ENCODE measurements around the gene ARVCF.

ARVCF gene

GRCh38 chr22:19990188-19990587 lies 26.4 kb downstream of the ARVCF start:
- H3K4me3 ChIP-seq (ENCODE audit: severe bottlenecking), result no peak overlapping the region
- H3K27me3 ChIP-seq (ENCODE audit: insufficient read depth, poor library complexity, severe bottlenecking), result no peaks in the 10 kb centered on the region
- TF ChIP-seq CTCF (IDR thresholded peaks at IDR 0.05; ENCODE audit: poor library complexity, severe bottlenecking), result no peak
- ATAC-seq (ENCODE audit: low read depth) (no peak), DNase-seq (ENCODE audit: low spot score) (no peak)
- H3K27ac ChIP-seq (ENCODE audit: poor library complexity, severe bottlenecking), result no peak overlapping the region
- H3K9me3 ChIP-seq (ENCODE audit: severe bottlenecking), result no peaks in the 10 kb centered on the region
- no peaks in the 10 kb centered on the region for H3K36me3 ChIP-seq (ENCODE audit: low read depth)
- no peaks in the 10 kb centered on the region for H3K4me1 ChIP-seq (ENCODE audit: insufficient read depth, poor library complexity, severe bottlenecking)

GRCh38 chr22:19989725-19990067 lies 26.9 kb downstream of the ARVCF start:
- DNase-seq (ENCODE audit: low spot score), result no peak
- Histone ChIP-seq H3K27ac (ENCODE audit: poor library complexity, severe bottlenecking) (no peak overlapping the region), H3K9me3 (ENCODE audit: severe bottlenecking) (no peaks in the 10 kb centered on the region), H3K4me1 (ENCODE audit: insufficient read depth, poor library complexity, severe bottlenecking) (peaks cover 2% of the 10 kb centered on the region), H3K4me3 (ENCODE audit: severe bottlenecking) (no peak overlapping the region), H3K36me3 (ENCODE audit: low read depth) (no peaks in the 10 kb centered on the region), H3K27me3 (ENCODE audit: insufficient read depth, poor library complexity, severe bottlenecking) (no peaks in the 10 kb centered on the region)
- TF ChIP-seq CTCF (IDR thresholded peaks at IDR 0.05; ENCODE audit: poor library complexity, severe bottlenecking), result no peak
- ATAC-seq (ENCODE audit: low read depth), result no peak

GRCh38 chr22:19988965-19989724 lies 27.5 kb downstream of the ARVCF start:
- Histone ChIP-seq H3K27me3 (ENCODE audit: insufficient read depth, poor library complexity, severe bottlenecking) (no peaks in the 10 kb centered on the region), H3K4me1 (ENCODE audit: insufficient read depth, poor library complexity, severe bottlenecking) (peaks cover 7% of the 10 kb centered on the region), H3K27ac (ENCODE audit: poor library complexity, severe bottlenecking) (no peak overlapping the region), H3K9me3 (ENCODE audit: severe bottlenecking) (no peaks in the 10 kb centered on the region), H3K4me3 (ENCODE audit: severe bottlenecking) (no peak overlapping the region), H3K36me3 (ENCODE audit: low read depth) (no peaks in the 10 kb centered on the region)
- TF ChIP-seq CTCF (IDR thresholded peaks at IDR 0.05; ENCODE audit: poor library complexity, severe bottlenecking), result no peak
- ATAC-seq (ENCODE audit: low read depth) (no peak), DNase-seq (ENCODE audit: low spot score) (no peak)

- no peak overlapping the region for H3K27ac ChIP-seq (ENCODE audit: poor library complexity, severe bottlenecking)
- no peak for ATAC-seq (ENCODE audit: low read depth)
- DNase-seq (ENCODE audit: low spot score), result no peak
- H3K27me3 ChIP-seq (ENCODE audit: insufficient read depth, poor library complexity, severe bottlenecking), result no peaks in the 10 kb centered on the region
- H3K4me1 ChIP-seq (ENCODE audit: insufficient read depth, poor library complexity, severe bottlenecking), result peaks cover 15% of the 10 kb centered on the region
- no peaks in the 10 kb centered on the region for H3K9me3 ChIP-seq (ENCODE audit: severe bottlenecking)
- H3K4me3 ChIP-seq (ENCODE audit: severe bottlenecking), result no peak overlapping the region
- no peak for TF ChIP-seq CTCF (IDR thresholded peaks at IDR 0.05; ENCODE audit: poor library complexity, severe bottlenecking)
- no peaks in the 10 kb centered on the region for H3K36me3 ChIP-seq (ENCODE audit: low read depth)
These were observed 28.3 kb downstream of the ARVCF start for GRCh38 chr22:19988331-19988808.

Data from RWPE2 (cell line).